SK-N-SH (cell line): ENCODE data around the gene FADS3.

Experiments
- CHD2 ChIP-seq: fragments of 150-350 bp; IDR thresholded peaks from 2 replicates; pipeline ENCODE4 v1.6.1; 2018; ENCODE audit warnings: low read length; ENCODE audit not compliant: partially characterized antibody
- ELF1 ChIP-seq: IDR thresholded peaks from 2 replicates; pipeline ENCODE4 v1.4.0; 2012
- EP300 ChIP-seq, 2 experiments: IDR thresholded peaks; 2 replicates each; pipeline versions ENCODE4 v1.4.0 to v1.6.1; 2012; ENCODE audit warnings: borderline replicate concordance in 1 of 2, low read depth in 1 of 2, low read length in 1 of 2
- FOXM1 ChIP-seq: IDR thresholded peaks from 2 replicates; pipeline ENCODE4 v1.4.0; 2012; ENCODE audit warnings: low read depth, mild to moderate bottlenecking
- IRF3 ChIP-seq: fragments of 150-350 bp; IDR thresholded peaks from 2 replicates; pipeline ENCODE4 v1.6.1; 2016; ENCODE audit warnings: mild to moderate bottlenecking, low read depth, low read length
- MAX ChIP-seq: IDR thresholded peaks from 2 replicates; pipeline ENCODE4 v1.4.0; 2012; ENCODE audit warnings: low read depth
- MXI1 ChIP-seq: IDR thresholded peaks from 2 replicates; pipeline ENCODE4 v1.6.1; 2012; ENCODE audit warnings: mild to moderate bottlenecking, low read depth, low read length, improper control_type of control experiment
- POLR2AphosphoS5 ChIP-seq: IDR thresholded peaks from 2 replicates; pipeline ENCODE4 v1.6.1; 2012; ENCODE audit warnings: low read depth, low read length
- RCOR1 ChIP-seq: fragments of 150-350 bp; IDR thresholded peaks from 2 replicates; pipeline ENCODE4 v1.6.1; 2017; ENCODE audit warnings: antibody characterized with exemption, low read length
- RFX5 ChIP-seq: IDR thresholded peaks from 2 replicates; pipeline ENCODE4 v1.6.1; 2012; ENCODE audit warnings: mild to moderate bottlenecking, improper control_type of control experiment, low read length
- USF2 ChIP-seq: fragments of 150-350 bp; IDR thresholded peaks from 2 replicates; pipeline ENCODE4 v1.6.1; 2017; ENCODE audit warnings: antibody characterized with exemption, low read length, low read depth, borderline replicate concordance
- YY1 ChIP-seq: IDR thresholded peaks from 2 replicates; pipeline ENCODE4 v1.4.0; 2012; ENCODE audit warnings: low read depth, mild to moderate bottlenecking
- TF ChIP-seq, protein P1 (sequence below): fragments of 200-600 bp; sonication (generic); IDR thresholded peaks from 2 replicates; pipeline ENCODE4 v1.6.1; 2017; ENCODE audit warnings: antibody characterized with exemption, mild to moderate bottlenecking, moderate library complexity

DNA sequence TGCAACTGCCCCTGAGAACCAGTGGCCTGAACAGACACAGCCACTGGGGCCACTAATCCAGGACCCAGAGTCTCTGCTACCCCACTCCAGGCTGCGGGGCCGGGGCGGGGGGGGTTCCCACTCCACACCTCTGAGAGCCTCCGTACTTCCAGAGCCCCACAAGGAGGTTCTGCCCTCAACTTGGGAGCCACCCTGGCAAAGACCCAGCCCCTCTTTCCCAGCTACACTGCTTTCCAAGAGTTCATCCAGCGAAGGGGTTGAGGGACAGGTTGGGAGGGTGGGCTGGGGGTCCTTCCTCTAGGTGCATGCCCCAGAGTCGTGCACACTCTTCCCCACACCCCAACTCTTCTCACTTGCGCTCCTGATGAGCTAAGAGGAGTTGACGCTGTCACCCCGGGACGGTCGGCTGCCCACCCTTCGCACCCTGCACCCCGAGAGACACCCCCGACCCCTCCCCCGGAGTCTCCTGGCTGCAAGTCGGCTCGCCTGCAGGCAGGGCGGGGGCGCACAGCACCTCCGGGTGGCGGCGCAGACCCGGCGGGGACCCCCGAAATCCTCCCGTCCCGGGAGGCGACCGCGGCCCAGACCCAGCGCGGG is 25.5 kb upstream of the FADS3 start:
- TF ChIP-seq FOXM1 = no peak
- TF ChIP-seq ELF1 = no peak
- TF ChIP-seq, protein P1, sequence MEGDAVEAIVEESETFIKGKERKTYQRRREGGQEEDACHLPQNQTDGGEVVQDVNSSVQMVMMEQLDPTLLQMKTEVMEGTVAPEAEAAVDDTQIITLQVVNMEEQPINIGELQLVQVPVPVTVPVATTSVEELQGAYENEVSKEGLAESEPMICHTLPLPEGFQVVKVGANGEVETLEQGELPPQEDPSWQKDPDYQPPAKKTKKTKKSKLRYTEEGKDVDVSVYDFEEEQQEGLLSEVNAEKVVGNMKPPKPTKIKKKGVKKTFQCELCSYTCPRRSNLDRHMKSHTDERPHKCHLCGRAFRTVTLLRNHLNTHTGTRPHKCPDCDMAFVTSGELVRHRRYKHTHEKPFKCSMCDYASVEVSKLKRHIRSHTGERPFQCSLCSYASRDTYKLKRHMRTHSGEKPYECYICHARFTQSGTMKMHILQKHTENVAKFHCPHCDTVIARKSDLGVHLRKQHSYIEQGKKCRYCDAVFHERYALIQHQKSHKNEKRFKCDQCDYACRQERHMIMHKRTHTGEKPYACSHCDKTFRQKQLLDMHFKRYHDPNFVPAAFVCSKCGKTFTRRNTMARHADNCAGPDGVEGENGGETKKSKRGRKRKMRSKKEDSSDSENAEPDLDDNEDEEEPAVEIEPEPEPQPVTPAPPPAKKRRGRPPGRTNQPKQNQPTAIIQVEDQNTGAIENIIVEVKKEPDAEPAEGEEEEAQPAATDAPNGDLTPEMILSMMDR = no peak
- no peak for TF ChIP-seq IRF3
- TF ChIP-seq EP300 (IDR thresholded peaks at IDR 0.05; ENCODE audit: borderline replicate concordance in 1 of 2, low read depth in 1 of 2, low read length in 1 of 2) = no peak
- TF ChIP-seq MAX = no peak
- no peak for TF ChIP-seq RFX5
- TF ChIP-seq POLR2AphosphoS5 = no peak
- no peak for TF ChIP-seq MXI1
- no peak for TF ChIP-seq CHD2
- TF ChIP-seq YY1 = no peak
- TF ChIP-seq RCOR1 = no peak
- TF ChIP-seq USF2 = no peak
